GM21367 (cell line): ENCODE results near the gene GSX1.

Experiments used
- ATAC-seq: cut with Tn5 transposase; IDR thresholded peaks from one replicate; pipeline ENCODE4 v1.9.1; 2021; ENCODE audit not compliant: unreplicated experiment

Gene GSX1

GRCh38 chr13:27826379-27827353 is 34.4 kb downstream of the GSX1 start:
- no peak for ATAC-seq

DNA sequence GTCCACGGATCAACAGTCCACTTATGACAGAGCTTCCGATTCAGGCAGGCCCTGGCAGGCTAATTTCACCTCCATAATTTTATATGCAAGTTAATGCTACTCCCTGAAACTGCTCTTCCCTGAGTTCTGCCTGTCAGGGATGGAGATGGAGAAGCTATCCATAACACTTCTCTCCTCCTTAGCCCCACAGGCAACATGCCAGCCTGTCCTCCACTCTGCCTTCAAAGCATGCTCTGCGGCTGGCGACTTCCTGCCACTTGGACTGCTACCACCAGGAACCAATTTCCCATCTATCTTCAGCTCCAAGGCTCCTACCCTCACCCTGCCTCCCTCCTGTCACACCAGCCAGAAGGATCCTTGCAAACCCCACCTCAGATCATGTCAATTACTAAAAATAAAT is 35.4 kb downstream of the GSX1 start:
- no peak for ATAC-seq

DNA sequence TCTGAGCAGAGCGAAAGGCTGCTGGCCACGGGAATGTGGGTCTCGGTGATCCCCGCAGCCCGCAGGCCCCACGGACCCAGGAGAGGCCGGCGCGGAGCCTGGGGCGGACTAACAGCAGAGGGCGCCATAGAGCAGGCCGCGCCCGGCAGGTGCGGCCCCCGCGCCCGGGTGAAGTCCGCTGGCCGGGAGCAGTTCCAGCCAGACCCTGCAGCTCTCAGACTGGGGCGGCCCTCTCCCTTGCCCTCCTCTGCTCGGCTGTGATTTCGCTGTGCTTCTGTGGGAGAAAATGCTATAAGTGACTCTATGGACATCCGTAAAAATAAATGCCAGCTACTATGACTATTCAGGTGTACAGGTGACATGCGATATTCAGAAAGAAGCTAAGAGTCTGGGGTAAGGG is 37.7 kb downstream of the GSX1 start:
- peak; percentile 67 for ATAC-seq

GRCh38 chr13:27833206-27833605 is 40.9 kb downstream of the GSX1 start:
- ATAC-seq, result no peak

GRCh38 chr13:27834095-27834494 is 41.8 kb downstream of the GSX1 start:
- no peak for ATAC-seq

DNA sequence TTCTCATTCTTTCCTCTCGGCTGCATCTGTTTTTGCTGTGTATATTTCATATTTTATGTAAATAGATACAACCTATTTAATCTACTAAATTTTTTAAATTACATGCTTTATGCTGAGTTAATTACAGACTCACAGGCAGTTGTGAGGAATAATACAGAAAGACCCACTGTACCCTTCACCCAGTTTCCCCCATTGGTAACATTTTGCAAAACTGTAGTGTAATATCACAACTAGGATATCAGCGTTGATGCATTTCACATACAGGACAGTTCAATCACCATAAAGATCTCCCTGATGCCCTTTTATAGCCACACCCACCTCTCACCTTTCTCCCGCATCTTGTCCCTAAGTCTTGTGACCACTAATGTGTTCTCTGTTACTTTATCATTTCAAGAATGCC is 43.5 kb downstream of the GSX1 start:
- ATAC-seq, result no peak

DNA sequence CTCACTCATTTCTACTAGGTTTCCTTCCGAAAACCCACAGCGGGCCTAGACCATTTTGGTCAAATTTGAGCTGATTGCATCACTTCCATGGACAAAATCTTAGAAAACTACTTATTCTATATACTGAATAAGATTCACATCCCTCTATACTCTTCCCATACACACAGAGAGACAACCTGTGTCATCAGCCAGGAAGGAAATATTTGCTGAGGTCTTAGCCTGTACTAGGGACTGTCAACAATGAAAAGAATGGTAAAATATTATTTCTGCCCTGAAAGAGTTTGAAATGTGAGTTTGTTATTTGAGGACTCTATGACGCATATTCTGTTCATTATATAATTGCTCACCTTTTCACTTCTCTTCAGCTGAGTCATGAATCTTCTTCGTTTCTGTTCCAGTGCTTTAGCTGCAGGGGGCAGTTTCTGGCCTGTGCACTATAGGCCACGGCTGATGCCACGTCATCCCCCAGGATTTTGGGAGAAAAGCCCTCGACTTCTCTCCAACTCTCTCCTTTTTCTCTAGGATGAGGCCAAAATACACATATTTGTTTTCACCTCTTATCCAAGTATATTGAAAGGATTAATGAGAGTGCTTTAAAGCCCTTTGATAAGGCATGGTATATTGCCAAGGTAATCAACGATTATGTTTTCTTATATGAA is 47.7 kb downstream of the GSX1 start:
- no peak for ATAC-seq

DNA sequence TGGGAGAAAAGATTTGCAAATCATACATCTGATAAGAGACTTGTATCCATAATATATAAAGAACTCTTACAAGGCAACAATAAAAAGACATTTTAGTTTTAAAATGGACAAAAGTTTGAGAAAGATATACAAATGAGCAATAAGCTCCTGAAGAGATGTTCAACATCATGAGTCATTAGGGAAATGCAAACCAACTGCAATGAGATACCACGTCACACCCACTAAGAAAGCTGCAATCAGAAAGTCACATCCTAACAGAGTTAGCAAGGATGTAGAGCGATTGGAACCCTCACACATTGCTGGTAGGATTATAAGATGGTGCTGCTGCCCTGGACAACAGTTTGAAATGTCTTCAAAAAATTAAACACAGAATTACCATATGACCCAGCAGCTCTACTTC is 50.3 kb downstream of the GSX1 start:
- ATAC-seq, result no peak
